ENCODE measurements around the gene ZDHHC16.

ZDHHC16 gene

DNA sequence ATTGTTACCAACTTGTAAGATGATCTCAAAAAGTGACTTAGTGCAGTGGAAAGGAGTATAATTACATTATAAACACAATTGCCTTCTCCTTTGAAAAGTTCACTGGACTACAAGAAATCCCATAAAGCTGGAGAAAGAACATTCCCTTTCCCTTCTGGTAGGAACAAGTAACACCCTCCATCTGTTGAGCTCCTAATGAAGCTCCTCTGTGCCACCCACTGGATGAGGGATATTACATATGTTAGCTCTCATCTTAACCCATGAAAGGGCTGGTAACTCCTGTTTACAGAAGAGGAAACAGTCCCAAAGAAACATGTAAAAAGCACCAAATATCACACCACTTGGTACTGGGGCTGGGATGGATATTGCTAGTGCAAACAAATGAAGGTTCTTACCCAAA is 11.9 kb upstream of the ZDHHC16 start (continued):
- TF ChIP-seq ZNF138 (tag by site-specific recombination; IDR thresholded peaks at IDR 0.05; ENCODE audit: borderline replicate concordance) (no peak), ZNF324 (tag by site-specific recombination; IDR thresholded peaks at IDR 0.05) (no peak), GLIS2 (tag by site-specific recombination; IDR thresholded peaks at IDR 0.05) (no peak), ZNF560 (tag by site-specific recombination; IDR thresholded peaks at IDR 0.05; ENCODE audit: borderline replicate concordance) (no peak), PATZ1 (tag by site-specific recombination; IDR thresholded peaks at IDR 0.05) (no peak), KLF10 (tag by site-specific recombination; IDR thresholded peaks at IDR 0.05) (no peak), ZBTB7A (tag by site-specific recombination; IDR thresholded peaks at IDR 0.05; ENCODE audit: low read depth) (no peak), ZNF398 (tag by site-specific recombination; IDR thresholded peaks at IDR 0.05) (no peak), ZNF792 (tag by site-specific recombination; IDR thresholded peaks at IDR 0.05) (no peak), ZFP37 (tag by site-specific recombination; IDR thresholded peaks at IDR 0.05) (0 out of 2 replicates have a peak, but pooled peaks have one; percentile 9), ZNF791 (tag by site-specific recombination; IDR thresholded peaks at IDR 0.05) (no peak), ZNF677 (tag by site-specific recombination; IDR thresholded peaks at IDR 0.05) (no peak), SCRT1 (tag by site-specific recombination; IDR thresholded peaks at IDR 0.05; ENCODE audit: borderline replicate concordance) (peak; percentile 82; the same call in 1 of the 2 replicates), ZNF133 (tag by site-specific recombination; IDR thresholded peaks at IDR 0.05) (no peak), PRDM1 (tag by site-specific recombination; IDR thresholded peaks at IDR 0.05) (peak; percentile 75), ZNF645 (tag by site-specific recombination; IDR thresholded peaks at IDR 0.05) (no peak), GLIS1 (tag by site-specific recombination; IDR thresholded peaks at IDR 0.05) (no peak), ZNF580 (tag by site-specific recombination; IDR thresholded peaks at IDR 0.05) (no peak), MZF1 (tag by site-specific recombination; IDR thresholded peaks at IDR 0.05; ENCODE audit: borderline replicate concordance) (peak; percentile 92; the same call in 1 of the 2 replicates), TRIM28 (IDR thresholded peaks at IDR 0.05; ENCODE audit: borderline replicate concordance, low read length) (no peak), ZSCAN18 (tag by site-specific recombination; IDR thresholded peaks at IDR 0.05) (no peak), YY1 (tag by site-specific recombination; IDR thresholded peaks at IDR 0.05) (no peak)
- TF ChIP-seq, protein P1, sequence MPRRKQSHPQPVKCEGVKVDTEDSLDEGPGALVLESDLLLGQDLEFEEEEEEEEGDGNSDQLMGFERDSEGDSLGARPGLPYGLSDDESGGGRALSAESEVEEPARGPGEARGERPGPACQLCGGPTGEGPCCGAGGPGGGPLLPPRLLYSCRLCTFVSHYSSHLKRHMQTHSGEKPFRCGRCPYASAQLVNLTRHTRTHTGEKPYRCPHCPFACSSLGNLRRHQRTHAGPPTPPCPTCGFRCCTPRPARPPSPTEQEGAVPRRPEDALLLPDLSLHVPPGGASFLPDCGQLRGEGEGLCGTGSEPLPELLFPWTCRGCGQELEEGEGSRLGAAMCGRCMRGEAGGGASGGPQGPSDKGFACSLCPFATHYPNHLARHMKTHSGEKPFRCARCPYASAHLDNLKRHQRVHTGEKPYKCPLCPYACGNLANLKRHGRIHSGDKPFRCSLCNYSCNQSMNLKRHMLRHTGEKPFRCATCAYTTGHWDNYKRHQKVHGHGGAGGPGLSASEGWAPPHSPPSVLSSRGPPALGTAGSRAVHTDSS (tag by site-specific recombination; IDR thresholded peaks at IDR 0.05) = no peak
- TF ChIP-seq, protein P2, sequence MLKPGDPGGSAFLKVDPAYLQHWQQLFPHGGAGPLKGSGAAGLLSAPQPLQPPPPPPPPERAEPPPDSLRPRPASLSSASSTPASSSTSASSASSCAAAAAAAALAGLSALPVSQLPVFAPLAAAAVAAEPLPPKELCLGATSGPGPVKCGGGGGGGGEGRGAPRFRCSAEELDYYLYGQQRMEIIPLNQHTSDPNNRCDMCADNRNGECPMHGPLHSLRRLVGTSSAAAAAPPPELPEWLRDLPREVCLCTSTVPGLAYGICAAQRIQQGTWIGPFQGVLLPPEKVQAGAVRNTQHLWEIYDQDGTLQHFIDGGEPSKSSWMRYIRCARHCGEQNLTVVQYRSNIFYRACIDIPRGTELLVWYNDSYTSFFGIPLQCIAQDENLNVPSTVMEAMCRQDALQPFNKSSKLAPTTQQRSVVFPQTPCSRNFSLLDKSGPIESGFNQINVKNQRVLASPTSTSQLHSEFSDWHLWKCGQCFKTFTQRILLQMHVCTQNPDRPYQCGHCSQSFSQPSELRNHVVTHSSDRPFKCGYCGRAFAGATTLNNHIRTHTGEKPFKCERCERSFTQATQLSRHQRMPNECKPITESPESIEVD (tag by site-specific recombination; IDR thresholded peaks at IDR 0.05) = no peak
- TF ChIP-seq, protein P3, sequence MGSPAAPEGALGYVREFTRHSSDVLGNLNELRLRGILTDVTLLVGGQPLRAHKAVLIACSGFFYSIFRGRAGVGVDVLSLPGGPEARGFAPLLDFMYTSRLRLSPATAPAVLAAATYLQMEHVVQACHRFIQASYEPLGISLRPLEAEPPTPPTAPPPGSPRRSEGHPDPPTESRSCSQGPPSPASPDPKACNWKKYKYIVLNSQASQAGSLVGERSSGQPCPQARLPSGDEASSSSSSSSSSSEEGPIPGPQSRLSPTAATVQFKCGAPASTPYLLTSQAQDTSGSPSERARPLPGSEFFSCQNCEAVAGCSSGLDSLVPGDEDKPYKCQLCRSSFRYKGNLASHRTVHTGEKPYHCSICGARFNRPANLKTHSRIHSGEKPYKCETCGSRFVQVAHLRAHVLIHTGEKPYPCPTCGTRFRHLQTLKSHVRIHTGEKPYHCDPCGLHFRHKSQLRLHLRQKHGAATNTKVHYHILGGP (tag by site-specific recombination; IDR thresholded peaks at IDR 0.05) = no peak
- TF ChIP-seq, protein P4, sequence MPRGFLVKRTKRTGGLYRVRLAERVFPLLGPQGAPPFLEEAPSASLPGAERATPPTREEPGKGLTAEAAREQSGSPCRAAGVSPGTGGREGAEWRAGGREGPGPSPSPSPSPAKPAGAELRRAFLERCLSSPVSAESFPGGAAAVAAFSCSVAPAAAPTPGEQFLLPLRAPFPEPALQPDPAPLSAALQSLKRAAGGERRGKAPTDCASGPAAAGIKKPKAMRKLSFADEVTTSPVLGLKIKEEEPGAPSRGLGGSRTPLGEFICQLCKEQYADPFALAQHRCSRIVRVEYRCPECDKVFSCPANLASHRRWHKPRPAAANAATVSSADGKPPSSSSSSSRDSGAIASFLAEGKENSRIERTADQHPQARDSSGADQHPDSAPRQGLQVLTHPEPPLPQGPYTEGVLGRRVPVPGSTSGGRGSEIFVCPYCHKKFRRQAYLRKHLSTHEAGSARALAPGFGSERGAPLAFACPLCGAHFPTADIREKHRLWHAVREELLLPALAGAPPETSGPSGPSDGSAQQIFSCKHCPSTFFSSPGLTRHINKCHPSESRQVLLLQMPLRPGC (tag by site-specific recombination; IDR thresholded peaks at IDR 0.05) = no peak
